ENCODE results near the gene CHRM1. TPM values are rescaled to one million over a fixed set of nuclear protein-coding genes. Genes with fewer than 3 reads are reported as not detected.

CHRM1 gene
- total RNA-seq, 1 donor from 2014 or later: not detected

GRCh38 chr11:62961017-62961570 lies 39.9 kb upstream of the CHRM1 start:
- no peak overlapping the region for H3K4me3 Mint-ChIP-seq (ENCODE audit: unreplicated experiment)
- H3K36me3 Mint-ChIP-seq (ENCODE audit: low read depth, unreplicated experiment): no peaks in the 10 kb centered on the region
- no peak for TF ChIP-seq CTCF (IDR thresholded peaks at IDR 0.05; ENCODE audit: insufficient read depth, low read depth, low read length)
- no peak for TF ChIP-seq EZH2 (IDR thresholded peaks at IDR 0.05; ENCODE audit: insufficient read depth, low read length)
- H3K4me2 ChIP-seq (ENCODE audit: low read length): no peak overlapping the region
- no peak overlapping the region for H3K9ac ChIP-seq (ENCODE audit: low read length)
- no peak overlapping the region for H3K27ac Mint-ChIP-seq (ENCODE audit: unreplicated experiment)
- H3K36me3 ChIP-seq (ENCODE audit: insufficient read depth, low read length): no peaks in the 10 kb centered on the region
- no peak overlapping the region for H3K27ac ChIP-seq (ENCODE audit: low read depth, low read length)
- H3K9me3 ChIP-seq (ENCODE audit: insufficient read depth, low read depth, low read length): no peaks in the 10 kb centered on the region
- H3K4me3 ChIP-seq (ENCODE audit: insufficient read depth, low read depth, low read length): no peak overlapping the region
- peaks cover 2% of the 10 kb centered on the region for H3K27me3 Mint-ChIP-seq (ENCODE audit: low read depth, unreplicated experiment)
- no peaks in the 10 kb centered on the region for H3K27me3 ChIP-seq (ENCODE audit: insufficient read depth, low read length)
- H3K79me2 ChIP-seq (ENCODE audit: insufficient read depth, low read length): no peaks in the 10 kb centered on the region
- H3K4me1 ChIP-seq (ENCODE audit: insufficient read depth, low read length): no peaks in the 10 kb centered on the region
- peaks cover 12% of the 10 kb centered on the region for H3K4me1 Mint-ChIP-seq (ENCODE audit: low read depth, unreplicated experiment)
- no peak overlapping the region for H2AFZ ChIP-seq (ENCODE audit: low read depth, low read length)
- H4K20me1 ChIP-seq (ENCODE audit: insufficient read depth, low read length): no peaks in the 10 kb centered on the region
- no peak for DNase-seq (ENCODE audit: low read depth)
- H3K9me3 Mint-ChIP-seq (ENCODE audit: unreplicated experiment): peaks cover 3% of the 10 kb centered on the region
- FAIRE-seq: no peak

GRCh38 chr11:62959422-62959980 lies 38.3 kb upstream of the CHRM1 start:
- no peak overlapping the region for H3K27ac ChIP-seq (ENCODE audit: low read depth, low read length)
- H3K9me3 Mint-ChIP-seq (ENCODE audit: unreplicated experiment): peaks cover 3% of the 10 kb centered on the region
- H3K4me1 Mint-ChIP-seq (ENCODE audit: low read depth, unreplicated experiment): peaks cover 12% of the 10 kb centered on the region
- no peaks in the 10 kb centered on the region for H3K27me3 ChIP-seq (ENCODE audit: insufficient read depth, low read length)
- DNase-seq (ENCODE audit: low read depth) (no peak), FAIRE-seq (no peak)
- H3K36me3 Mint-ChIP-seq (ENCODE audit: low read depth, unreplicated experiment): no peaks in the 10 kb centered on the region
- no peak overlapping the region for H3K4me3 Mint-ChIP-seq (ENCODE audit: unreplicated experiment)
- no peaks in the 10 kb centered on the region for H3K79me2 ChIP-seq (ENCODE audit: insufficient read depth, low read length)
- TF ChIP-seq CTCF (IDR thresholded peaks at IDR 0.05; ENCODE audit: insufficient read depth, low read depth, low read length) (no peak), EZH2 (IDR thresholded peaks at IDR 0.05; ENCODE audit: insufficient read depth, low read length) (no peak)
- H3K27me3 Mint-ChIP-seq (ENCODE audit: low read depth, unreplicated experiment): peaks cover 2% of the 10 kb centered on the region
- H3K4me3 ChIP-seq (ENCODE audit: insufficient read depth, low read depth, low read length): no peak overlapping the region
- no peak overlapping the region for H3K9ac ChIP-seq (ENCODE audit: low read length)
- H3K4me2 ChIP-seq (ENCODE audit: low read length): no peak overlapping the region
- no peak overlapping the region for H2AFZ ChIP-seq (ENCODE audit: low read depth, low read length)
- no peak overlapping the region for H3K27ac Mint-ChIP-seq (ENCODE audit: unreplicated experiment)
- no peaks in the 10 kb centered on the region for H4K20me1 ChIP-seq (ENCODE audit: insufficient read depth, low read length)
- no peaks in the 10 kb centered on the region for H3K9me3 ChIP-seq (ENCODE audit: insufficient read depth, low read depth, low read length)
- H3K4me1 ChIP-seq (ENCODE audit: insufficient read depth, low read length): no peaks in the 10 kb centered on the region
- no peaks in the 10 kb centered on the region for H3K36me3 ChIP-seq (ENCODE audit: insufficient read depth, low read length)
